Activated T-helper 9 cell treated with anti-CD3 and anti-CD28 coated beads, Interleukin-2, amount 50 U/mL, for 16 hours (primary cell): ENCODE data around the gene SASH3.

Source experiments
- DNase-seq: peaks from one replicate; pipeline ENCODE4 v3.0.0-alpha.2; 2020; ENCODE audit warnings: low read depth

Gene SASH3

DNA sequence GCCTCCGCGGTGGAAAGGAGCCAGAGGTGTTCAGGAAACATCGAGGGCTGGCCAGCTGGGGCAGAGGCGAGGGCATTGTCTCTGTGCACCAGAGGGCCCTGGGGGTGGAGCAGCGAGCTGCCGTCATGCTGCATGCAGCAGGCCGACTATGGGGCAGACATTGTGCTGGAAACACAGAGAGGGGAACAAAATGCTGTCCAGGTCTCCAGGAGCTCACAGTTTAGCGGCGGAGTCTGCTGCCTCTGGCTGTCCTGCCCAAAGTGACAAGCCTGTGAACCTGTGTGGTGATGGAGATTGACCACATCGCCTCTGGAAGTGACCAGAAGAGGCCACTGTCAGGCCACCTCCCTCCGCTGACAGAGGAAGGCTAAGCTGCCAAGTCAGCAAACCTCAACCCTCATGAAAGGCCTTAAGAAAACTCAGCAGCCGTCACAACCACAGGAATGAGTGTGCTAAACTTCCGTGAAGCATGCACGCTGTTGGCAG is 20.1 kb upstream of the SASH3 start:
- peak; percentile 39 for DNase-seq

DNA sequence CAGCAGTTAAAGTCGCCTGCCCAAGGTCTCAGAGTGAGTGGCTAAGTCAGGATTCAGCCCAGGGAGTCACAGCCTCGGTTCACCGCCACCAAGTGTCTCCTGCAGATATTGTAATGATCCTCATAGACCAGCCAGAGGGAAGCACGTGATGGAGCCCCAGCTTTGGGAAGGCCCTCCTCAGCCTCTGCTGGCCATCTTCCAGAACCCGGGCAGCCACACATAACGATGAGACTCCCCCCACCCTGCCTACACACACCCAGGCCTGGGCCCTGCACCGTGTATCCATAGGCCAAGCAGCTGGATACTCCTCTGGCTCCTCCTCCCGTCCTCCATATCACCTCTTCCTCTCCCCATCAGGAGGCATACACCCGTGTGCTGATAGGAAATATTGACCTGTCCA is 19.6 kb upstream of the SASH3 start:
- DNase-seq, result no peak

DNA sequence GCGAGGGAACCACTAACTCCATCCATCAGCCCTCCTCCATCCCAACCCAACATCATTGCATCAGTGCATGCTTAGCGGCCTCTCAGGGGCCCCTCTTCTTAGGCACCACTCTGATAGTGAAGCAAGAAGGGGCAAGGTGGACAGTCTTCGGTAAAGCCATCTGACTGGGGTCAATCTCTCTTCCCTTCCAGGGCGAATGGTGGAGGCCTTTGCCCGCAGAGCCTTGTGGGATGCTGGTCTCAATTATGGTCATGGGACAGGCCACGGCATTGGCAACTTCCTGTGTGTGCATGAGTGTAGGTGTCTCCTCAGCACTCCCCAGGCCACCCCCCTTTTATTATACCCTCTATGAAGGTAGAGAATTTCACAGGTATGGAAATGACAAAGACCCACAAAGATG is 18.8 kb upstream of the SASH3 start:
- no peak for DNase-seq

DNA sequence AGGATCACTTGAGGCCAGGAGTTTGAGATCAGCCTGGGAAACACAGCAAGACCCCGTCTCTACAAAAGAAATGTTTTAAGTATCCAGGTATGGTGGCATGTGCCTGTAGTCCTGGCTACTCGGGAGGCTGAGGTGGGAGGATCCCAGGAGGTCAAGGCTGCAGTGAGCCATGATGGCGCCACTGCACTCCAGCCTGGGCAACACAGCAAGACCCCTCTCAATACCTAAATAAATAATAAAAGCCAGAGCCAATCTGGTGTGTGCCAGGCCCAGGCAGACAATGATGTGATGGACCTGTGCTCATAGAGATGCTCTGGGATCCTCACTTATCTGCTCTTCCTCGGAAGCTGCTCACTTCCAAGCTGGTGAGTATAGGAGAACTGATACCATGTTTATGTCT is 18.2 kb upstream of the SASH3 start:
- DNase-seq, result no peak

DNA sequence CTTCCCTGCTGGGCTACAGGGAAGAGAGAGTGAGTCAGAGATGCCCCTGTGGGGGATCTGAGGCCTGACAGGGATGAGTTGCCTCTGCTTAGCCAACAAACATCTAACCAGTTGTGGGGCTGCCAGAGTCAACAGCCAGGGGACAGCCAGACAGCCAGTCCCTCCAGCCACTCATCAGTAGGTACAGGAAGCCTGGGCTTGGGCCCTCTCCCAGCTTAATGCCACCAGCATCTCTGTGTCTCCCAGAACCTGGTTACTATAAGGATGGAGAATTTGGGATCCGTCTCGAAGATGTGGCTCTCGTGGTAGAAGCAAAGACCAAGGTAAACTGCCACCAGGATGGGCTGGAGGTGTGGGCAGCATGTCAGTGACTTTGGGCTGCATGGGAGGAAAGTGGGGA is 17.3 kb upstream of the SASH3 start:
- no peak for DNase-seq

DNA sequence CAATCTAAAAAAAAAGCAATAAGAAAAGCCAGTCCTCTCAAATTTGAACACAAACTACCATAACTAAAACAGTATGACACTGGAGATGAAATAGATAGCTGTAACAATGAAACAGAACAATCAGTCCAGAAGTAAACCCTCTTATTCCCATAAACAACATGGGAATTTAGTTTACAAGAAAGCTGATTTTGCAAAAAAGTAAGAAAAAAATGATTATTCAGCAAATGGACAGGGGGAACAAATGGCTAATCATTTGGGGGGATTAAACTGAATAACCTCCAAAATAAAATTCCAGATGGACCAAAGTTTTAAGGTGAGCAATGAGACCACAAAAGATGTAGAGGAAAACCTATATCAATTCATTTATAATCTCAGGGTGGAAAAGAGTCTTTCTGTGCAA is 16.1 kb upstream of the SASH3 start:
- no peak for DNase-seq

DNA sequence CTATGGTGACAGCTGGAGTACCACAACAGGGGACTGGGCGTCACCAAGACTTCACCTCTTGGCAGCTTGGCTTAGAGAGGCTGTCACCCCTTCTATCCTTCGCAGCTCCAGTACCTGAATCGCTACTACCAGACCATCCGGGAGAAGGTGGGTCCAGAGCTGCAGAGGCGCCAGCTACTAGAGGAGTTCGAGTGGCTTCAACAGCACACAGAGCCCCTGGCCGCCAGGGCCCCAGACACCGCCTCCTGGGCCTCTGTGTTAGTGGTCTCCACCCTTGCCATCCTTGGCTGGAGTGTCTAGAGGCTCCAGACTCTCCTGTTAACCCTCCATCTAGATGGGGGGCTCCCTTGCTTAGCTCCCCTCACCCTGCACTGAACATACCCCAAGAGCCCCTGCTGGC is 11.6 kb upstream of the SASH3 start:
- DNase-seq, result no peak

DNA sequence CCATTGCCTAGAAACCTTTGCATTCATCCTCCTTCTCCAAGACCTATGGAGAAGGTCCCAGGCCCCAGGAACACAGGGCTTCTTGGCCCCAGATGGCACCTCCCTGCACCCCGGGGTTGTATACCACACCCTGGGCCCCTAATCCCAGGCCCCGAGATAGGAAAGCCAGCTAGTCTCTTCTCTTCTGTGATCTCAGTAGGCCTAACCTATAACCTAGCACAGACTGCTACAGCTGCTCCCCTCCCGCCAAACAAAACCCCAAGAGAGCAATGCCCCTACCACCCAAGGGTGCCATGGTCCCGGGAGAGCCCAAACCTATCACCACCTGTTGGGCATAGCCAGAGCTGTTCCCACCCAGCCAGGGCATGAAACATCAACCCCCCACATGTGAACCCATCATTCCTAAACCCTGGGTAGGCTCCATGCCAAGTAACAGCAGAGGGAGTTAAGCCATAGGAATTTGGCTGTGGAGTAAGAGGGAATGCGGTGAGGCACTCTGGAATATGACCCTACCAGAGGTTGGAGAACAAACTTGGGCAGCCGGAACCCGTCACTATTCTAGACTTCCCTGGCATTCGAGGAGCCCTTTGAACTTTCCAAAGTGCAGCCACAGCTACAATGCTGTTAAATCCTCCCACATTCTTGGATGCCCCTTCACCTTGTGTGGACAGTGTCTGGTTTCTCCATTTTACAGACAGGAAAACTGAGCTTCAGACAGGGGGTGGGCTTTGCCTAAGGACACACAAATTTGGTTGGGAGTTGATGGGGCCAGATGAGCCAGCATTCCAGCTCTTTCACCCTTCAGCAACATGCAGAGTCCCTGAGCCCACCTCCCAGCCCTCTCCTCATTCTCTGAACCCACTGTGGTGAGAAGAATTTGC is 10.9 kb upstream of the SASH3 start:
- no peak for DNase-seq

DNA sequence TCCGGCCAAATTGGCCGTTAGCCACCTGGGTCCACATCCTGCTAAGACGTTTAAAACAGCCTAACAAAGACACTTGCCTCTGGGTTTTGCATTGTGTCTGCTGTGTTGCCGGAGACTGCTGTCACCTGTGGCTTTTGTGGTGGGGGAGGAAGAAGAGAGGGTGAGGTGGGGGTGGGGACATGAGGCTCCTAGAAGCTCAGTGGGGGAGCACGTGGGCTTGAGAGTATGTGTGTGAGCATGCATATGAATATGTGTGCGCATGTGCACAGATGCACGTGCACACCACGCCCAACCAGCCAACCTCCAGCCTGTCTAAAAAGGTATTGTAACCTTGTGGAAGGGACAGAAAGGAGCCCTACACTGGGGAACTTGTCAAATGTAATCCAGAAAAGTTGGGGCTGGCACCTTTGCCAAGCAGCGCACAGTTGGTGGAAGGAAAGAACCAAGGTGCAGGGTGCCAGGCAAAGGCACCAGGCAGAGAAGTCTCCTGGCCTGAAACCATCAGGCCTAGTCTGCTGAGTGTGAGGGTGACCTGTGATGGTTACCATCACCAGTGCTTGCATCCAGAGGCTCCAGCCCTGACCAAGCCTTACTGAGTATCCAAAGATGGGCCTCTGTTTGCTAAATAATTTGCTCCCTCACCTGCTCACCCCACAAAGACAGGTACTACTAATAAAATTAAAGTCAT is 10.1 kb upstream of the SASH3 start:
- DNase-seq, result peak; percentile 51

DNA sequence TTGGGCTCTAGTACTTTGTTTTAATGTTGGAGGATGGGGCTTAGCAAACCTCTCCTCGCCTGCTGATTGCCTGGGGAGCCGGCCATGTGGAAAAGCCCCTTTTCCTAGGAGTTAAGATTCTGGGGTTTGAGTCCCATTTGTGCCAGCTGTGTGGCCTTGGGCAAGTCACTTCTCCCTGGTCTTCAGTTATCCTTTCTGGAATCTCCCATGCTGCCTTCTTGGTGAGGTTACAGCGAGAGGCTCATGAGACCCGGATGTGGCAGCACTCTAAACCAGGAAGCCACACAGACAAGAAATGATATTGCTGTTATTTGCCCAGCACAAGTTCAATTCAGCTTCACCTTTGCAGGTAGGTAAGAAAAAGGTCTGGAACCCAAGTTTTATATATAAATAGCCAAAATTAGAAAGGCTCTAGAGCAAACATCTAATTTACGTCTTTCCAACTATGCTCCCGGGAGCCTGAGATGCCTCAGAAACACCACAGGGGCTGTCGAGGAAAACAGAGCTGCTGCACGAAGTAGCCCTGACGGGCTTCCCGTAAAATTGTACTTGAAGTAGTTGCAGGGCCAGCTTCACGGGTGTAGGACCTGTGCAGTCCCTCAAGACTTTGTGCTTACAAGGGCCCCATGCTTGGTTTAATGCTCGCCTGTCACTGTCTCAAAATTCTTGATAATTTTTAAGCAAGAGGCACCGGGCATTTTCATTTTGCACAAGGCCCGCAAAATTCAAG is 8.3 kb upstream of the SASH3 start:
- DNase-seq, result no peak

DNA sequence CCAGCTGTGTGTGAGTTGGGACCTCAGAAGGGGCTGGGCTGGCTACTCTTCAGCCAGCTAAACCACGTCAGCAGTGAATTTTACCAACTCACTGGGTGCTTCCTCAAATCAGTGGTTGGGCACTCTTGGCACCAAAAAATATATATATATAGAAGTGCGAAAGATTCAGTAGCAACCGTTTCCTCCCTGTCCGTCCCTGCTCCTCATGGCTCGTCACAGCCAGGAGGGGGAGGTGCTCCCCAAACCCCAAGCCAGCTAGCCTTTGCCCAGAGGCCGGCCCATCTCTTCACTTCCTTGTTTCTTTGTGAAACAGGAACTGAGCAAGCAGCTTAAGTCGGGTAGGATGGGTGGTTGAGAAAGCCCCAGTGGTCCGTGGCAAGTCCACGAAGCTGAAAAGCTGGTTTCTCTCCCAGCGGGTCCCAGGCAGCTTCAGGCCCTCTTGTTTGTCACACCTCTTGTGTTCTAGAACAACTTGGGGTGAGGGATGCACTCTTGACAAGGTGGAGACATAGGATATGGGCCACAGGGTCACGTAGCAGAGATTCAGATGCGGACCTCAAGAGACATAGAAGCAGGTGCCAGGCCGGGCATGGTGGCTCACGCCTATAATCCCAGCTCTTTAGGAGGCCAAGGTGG is 6.8 kb upstream of the SASH3 start:
- no peak for DNase-seq

DNA sequence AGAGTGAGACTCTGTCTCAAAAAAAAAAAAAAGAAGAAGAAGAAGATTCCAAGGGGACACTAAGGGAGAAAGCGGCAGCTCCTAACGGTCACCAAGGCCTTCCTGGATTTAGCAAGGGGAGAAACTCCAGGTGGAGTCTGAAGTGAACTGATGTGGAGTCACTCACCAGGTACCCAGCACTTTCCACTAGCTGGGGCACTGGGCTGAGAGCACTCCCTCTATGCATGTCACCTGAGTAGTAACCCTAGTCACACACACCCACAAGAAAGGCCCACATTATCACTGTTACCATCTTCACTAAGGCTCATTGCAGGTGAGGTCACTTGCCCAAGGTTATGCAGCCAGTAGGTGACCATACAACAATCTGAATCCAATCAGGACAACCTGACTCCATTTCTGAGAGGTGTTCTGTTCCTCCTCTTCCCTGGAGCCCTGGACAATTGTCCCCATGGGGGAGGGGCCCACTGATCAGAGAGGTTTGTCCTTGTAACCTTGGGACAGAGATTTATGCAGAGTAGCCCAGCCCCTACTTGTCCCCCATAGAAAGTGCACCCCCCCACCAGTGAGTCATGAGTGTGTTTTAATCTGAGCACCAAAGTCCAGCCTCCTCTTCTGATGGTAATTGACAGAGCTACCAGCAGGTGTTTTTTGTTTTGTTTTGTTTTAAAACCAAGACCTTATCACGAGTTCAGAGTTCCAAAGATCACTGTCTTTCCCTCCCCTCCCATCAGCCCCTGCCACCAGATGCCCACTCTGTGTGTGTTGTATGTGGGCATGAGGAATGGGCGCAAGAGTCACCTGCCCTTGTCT is 5.9 kb upstream of the SASH3 start:
- no peak for DNase-seq

DNA sequence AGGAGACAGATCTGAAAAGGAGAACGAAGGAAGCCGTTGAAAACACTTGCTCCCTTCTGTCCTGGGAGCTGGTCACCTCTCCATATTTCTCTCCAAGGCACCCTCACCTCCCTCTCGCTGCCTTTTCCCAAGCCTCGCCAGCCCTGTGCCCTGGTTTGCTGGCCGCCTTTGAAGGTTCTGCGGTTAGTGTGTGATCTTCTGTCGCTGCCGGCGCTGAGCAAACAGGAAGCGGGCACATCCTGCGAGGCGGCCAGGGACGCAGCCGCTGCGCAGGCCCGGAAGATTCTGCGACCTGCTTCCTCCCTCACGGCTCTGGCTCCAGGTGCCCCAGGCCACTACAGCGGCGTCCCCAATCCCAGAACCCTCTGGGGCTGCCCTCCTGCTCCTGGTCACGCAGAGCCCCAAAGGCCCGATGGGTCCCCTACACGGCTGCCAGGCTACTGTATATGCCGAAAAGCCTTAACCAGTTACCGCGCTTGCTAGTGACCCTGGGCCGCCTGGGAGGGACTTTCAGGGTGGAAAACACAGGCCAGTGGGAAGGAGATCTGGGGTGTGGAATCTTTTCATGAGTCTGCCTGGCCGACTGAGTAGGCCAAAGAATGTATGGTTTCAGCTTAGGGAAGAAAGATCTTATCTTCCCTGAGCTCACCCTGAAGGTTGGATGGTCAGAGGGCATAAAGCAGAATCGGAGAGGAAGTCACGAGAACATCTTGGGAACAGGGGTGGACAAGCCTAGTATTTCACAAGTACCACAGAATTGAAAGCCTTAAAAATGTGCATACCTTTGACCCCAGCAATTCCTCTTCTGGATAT is 2.3 kb upstream of the SASH3 start:
- DNase-seq, result peak; percentile 69

DNA sequence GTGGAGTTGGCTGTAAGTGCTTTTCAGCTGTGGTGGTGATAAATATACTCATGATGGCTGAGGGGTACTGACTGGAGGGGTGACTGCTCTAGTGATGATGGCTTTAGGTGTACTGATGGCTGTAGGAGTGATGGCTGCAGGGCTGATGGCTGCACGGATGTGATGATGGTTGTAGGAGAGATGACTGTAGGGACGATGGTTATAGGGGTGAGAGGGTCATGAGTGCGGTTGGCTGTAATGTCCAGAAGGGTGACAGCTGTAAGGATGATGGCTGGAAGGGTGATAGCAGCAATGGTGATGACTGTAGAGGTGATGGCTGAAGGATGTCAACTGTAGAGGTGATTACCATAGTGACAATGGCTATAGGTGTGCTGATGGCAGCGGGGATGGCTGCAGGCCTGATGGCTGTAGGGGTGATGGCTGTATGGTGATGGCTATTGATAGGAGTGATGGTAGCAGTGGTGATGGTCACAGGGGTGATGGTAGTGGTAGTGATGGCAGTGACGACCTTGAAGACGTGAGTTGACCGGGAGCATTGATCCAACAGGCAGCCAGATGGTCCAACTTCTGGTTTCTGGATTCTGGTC is 570 bp upstream of the SASH3 start:
- no peak for DNase-seq

DNA sequence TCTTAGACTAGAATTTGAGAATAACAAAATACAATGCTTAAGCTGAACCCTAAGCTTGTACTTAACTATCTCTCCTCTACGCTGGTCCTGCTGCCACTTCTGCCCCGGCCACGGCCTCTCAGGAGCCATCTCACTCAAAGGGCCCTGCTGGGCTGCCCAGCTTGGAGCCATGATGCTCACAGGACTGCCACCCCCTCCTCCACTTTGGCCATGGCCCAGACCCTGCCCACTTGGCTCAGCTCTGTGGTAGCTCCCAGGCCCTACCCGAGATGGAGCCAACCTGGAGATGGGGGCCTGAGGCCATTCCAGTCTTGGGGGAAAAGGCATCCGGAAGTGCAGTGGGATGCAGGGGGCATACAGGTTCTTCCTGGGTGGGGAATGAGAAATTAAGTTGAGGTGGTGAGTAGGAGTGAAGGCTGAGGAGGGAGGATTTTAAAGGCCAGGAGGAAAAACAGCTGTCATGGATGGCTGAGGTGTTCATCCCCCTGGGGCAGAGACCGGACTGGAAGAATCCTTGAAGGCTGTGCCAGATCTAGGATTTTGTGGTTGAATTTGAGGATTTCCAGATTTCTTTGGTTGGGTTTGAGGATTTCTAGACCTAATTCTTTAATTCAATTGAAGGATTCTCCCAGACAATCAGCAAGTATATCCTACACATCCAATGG is 824 bp downstream of the SASH3 start:
- no peak for DNase-seq

DNA sequence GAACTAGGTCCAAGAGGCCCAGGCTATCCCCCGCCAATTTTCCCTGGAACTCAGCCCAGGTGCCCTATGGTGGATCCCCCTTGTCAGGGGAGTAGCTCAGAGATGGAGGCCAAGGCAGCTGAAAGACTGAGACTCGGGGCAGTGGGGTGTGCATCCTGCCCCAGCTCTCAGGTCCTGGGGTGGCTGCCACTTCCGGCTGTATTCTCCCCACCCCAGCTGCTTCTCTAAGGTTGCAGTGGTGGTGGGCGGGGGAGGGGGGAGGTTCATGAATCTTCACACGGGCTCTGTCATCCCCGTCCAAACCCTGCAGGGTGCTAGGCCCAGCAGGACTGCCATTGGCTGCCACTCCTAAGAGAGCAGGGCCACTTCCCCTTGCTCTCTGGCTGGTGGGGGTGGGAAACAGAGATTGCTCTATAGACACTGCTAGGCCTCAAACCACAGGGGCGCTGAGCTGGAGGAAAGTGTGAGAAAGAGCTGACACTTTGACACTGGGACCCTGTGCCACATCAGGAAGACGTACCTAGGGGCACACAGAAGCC is 1.5 kb downstream of the SASH3 start:
- peak; percentile 60 for DNase-seq

DNA sequence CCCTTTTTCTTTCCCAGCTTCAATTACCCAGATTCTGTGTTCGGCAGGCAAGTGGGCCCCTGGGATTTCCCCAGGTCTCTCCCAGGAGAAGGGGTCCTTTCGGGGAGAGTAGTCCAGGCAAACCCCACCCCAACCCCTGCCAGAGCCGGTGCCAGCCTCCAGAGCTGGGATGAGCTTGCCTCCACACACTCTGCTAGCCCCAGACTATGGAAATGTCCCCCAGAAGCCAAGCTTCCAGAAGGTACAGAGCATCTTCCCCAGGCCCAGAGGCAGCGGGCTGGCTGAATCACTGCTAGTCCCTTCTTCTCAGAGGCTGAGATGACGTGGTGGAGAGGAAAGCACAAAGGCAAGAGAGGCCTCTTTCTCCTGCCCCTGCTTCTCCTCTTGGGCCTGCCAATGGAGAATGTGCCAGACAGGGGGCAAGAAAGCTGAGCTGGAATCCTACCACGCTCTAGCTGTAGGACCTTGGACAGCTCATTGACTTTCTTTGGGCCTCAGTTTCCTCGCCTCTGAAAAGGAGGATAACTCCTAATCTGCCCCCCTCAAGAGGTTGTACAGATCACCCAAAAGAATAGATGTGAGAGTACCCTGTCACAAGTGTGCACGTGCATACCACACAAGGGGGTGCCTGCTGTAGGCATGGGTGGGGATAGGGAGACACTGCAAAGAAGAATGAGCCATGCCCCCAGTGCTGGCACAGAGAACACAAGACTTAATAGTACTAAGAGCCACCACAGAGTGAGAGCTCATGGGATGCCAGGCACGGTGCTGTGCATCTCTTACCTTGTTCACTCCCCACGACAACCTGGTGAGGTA is 2.1 kb downstream of the SASH3 start:
- DNase-seq, result no peak

DNA sequence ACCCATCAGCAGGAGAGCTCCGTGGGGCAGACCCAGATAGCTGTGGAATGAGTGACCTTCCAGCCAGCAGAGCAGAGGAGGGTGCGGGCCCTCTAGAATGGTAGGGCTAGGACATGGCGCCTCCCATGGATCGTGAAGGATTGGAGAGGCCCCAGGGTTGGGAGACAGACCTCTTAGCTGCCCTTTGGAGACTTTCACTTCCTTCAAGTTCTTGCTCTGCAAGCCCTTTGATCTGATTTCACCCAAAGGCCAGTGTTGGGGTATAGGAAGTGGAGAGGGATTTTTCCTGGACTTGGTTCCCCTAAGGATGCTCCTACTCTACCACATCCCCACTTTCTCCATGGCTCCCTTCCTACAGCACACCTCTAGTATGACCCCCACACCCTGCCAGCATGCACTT is 3.0 kb downstream of the SASH3 start:
- DNase-seq, result no peak
